Trophoblast cell (in vitro differentiated cells and primary cell): ENCODE measurements around the gene ALAS2. TPM values are rescaled to one million over a fixed set of nuclear protein-coding genes. Genes with fewer than 3 reads are reported as not detected.
"Not testable (repeated sequence)": the region's sequence is repeated elsewhere in the genome, so short reads cannot be mapped to it uniquely, and the experiment has no call there.

Source experiments
- DNase-seq, 2 donors: peaks; one replicate each; pipeline ENCODE4 v3.0.0-alpha.2; 2016
- H2AFZ ChIP-seq: 2 replicates; pipeline ENCODE4 v1.6.1; 2013; ENCODE audit warnings: low read length, moderate library complexity, mild to moderate bottlenecking; ENCODE audit not compliant: insufficient read depth, poor library complexity
- H2AK5ac ChIP-seq: 2 replicates; pipeline ENCODE4 v1.6.1; 2013; ENCODE audit warnings: mild to moderate bottlenecking, low read length
- H2BK120ac ChIP-seq: 2 replicates; pipeline ENCODE4 v1.6.1; 2013; ENCODE audit warnings: low read length, mild to moderate bottlenecking, moderate library complexity; ENCODE audit not compliant: insufficient read depth, poor library complexity
- H2BK12ac ChIP-seq: 2 replicates; pipeline ENCODE4 v1.6.1; 2013; ENCODE audit warnings: mild to moderate bottlenecking, low read length, moderate library complexity
- H2BK5ac ChIP-seq: 2 replicates; pipeline ENCODE4 v1.6.1; 2013; ENCODE audit warnings: low read length, low read depth, moderate library complexity, mild to moderate bottlenecking; ENCODE audit not compliant: poor library complexity
- H3K14ac ChIP-seq: 2 replicates; pipeline ENCODE4 v1.6.1; 2013; ENCODE audit warnings: mild to moderate bottlenecking, low read length
- H3K18ac ChIP-seq: 2 replicates; pipeline ENCODE4 v1.6.1; 2013; ENCODE audit warnings: mild to moderate bottlenecking, low read length
- H3K23ac ChIP-seq: 2 replicates; pipeline ENCODE4 v1.6.1; 2013; ENCODE audit warnings: low read length
- H3K27ac ChIP-seq: 2 replicates; pipeline ENCODE4 v1.5.1; 2013; ENCODE audit warnings: low read depth, mild to moderate bottlenecking, inconsistent platforms, low read length, moderate library complexity
- H3K27me3 ChIP-seq: 2 replicates; pipeline ENCODE4 v1.6.1; 2013; ENCODE audit warnings: inconsistent platforms, mild to moderate bottlenecking, low read length, moderate library complexity; ENCODE audit not compliant: insufficient read depth
- H3K36me3 ChIP-seq, 2 experiments: 1 replicate in 1 of 2; 2 replicates in 1 of 2; pipeline ENCODE4 v1.6.1; 2013; ENCODE audit warnings: low read length in 2 of 2, mild to moderate bottlenecking in 2 of 2, moderate library complexity in 1 of 2; ENCODE audit not compliant: insufficient read depth in 2 of 2, control insufficient read depth in 1 of 2
- H3K4ac ChIP-seq: 2 replicates; pipeline ENCODE4 v1.6.1; 2013; ENCODE audit warnings: low read depth, mild to moderate bottlenecking, low read length, moderate library complexity
- H3K4me1 ChIP-seq, 2 experiments: 1 replicate in 1 of 2; 2 replicates in 1 of 2; pipeline ENCODE4 v1.6.1; 2013; ENCODE audit warnings: low read length in 2 of 2, mild to moderate bottlenecking in 2 of 2, moderate library complexity in 1 of 2; ENCODE audit not compliant: insufficient read depth in 2 of 2, control insufficient read depth in 1 of 2
- H3K4me2 ChIP-seq: 2 replicates; pipeline ENCODE4 v1.6.1; 2013; ENCODE audit warnings: inconsistent platforms, mild to moderate bottlenecking, low read length, moderate library complexity
- H3K4me3 ChIP-seq: 2 replicates; pipeline ENCODE4 v1.5.1; 2013; ENCODE audit warnings: mild to moderate bottlenecking, low read depth, low read length, inconsistent platforms
- H3K79me1 ChIP-seq: one replicate; pipeline ENCODE4 v1.6.1; 2013; ENCODE audit warnings: low read length
- H3K79me2 ChIP-seq: 2 replicates; pipeline ENCODE4 v1.6.1; 2013; ENCODE audit warnings: low read length, mild to moderate bottlenecking; ENCODE audit not compliant: control insufficient read depth, insufficient read depth, poor library complexity
- H3K9ac ChIP-seq: 2 replicates; pipeline ENCODE4 v1.6.1; 2013; ENCODE audit warnings: mild to moderate bottlenecking, low read length
- H3K9me3 ChIP-seq: 2 replicates; pipeline ENCODE4 v1.6.1; 2013; ENCODE audit warnings: low read depth, mild to moderate bottlenecking, control low read depth, inconsistent platforms, low read length; ENCODE audit not compliant: insufficient read depth
- H4K12ac ChIP-seq: 2 replicates; pipeline ENCODE4 v1.6.1; 2013; ENCODE audit warnings: low read depth, mild to moderate bottlenecking, low read length, moderate library complexity
- H4K8ac ChIP-seq: 2 replicates; pipeline ENCODE4 v1.6.1; 2013; ENCODE audit warnings: low read depth, mild to moderate bottlenecking, low read length, moderate library complexity
- H4K91ac ChIP-seq: one replicate; pipeline ENCODE4 v1.6.1; 2013; ENCODE audit warnings: low read depth, mild to moderate bottlenecking, low read length, moderate library complexity
- WGBS: extraction: QIAGEN DNeasy Blood & Tissue Kit; methylation state at CpG from one replicate; pipeline ENCODE4 v1.1.7; 2013; ENCODE audit warnings: missing lambda C conversion rate; ENCODE audit not compliant: insufficient read length, insufficient coverage; ENCODE audit errors: extremely low coverage; 5-methylcytosine and 5-hydroxymethylcytosine counted together
- polyA plus RNA-seq: library from polyadenylated mRNA; stranded (reverse); fragments of 200-250 nt; gene quantifications from 2 replicates; pipeline ENCODE4 v1.2.3, GENCODE V29; 2013

ALAS2 gene, protein sequence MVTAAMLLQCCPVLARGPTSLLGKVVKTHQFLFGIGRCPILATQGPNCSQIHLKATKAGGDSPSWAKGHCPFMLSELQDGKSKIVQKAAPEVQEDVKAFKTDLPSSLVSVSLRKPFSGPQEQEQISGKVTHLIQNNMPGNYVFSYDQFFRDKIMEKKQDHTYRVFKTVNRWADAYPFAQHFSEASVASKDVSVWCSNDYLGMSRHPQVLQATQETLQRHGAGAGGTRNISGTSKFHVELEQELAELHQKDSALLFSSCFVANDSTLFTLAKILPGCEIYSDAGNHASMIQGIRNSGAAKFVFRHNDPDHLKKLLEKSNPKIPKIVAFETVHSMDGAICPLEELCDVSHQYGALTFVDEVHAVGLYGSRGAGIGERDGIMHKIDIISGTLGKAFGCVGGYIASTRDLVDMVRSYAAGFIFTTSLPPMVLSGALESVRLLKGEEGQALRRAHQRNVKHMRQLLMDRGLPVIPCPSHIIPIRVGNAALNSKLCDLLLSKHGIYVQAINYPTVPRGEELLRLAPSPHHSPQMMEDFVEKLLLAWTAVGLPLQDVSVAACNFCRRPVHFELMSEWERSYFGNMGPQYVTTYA
- 0.04 TPM in 2 replicates for polyA plus RNA-seq

DNA sequence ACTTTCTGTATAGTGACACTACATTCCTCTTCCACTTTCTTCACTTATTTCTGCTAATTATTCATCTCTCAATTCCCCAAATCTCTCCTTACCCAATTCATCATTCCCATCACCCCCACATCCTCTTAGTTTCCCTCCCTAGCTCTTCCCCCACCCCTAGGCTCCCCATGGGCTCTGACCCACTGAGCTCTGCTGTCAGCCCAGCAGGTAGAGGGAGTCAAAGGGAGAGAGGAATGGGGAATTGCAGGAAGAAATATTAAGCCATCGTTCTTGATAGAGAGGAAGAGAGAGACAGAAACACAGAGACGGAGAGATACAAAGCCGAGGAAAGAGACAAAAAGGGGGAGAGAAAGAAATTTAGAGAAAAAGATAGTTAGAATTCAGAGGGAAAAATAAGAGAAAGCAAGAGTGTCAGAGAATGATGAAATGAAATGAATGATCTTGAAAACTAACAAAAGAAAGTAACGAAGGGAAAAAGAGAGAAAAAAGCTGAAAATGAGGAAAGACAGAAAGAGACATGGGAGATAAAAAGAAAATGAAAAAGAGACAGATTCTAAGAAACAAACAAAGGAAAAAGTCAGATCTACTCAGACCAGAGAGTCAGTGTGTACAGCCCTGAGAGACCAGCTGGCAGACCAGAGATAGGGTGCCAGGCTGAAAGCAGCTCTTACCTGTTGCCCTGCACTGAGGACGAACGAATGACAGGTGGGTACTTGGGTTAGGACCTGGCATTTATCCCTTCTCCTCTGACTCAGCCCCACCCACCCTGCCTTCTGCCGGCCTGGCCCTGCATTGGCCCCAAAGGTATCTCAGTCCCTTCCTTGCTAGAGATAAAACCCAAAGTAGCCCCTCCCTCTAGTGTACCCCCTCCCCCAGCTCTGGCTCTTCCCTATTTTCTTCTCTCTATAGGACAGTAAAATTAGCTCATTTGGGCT, at the start of gene ALAS2:
ALAS2 (minus strand) TSS at position 707 of the 935 bp plus-strand sequence. CDS start 4,977 bp downstream, outside the sequence.
- H4K12ac ChIP-seq, result no peak within 1 kb of the TSS
- no peak within 1 kb of the TSS for H2AK5ac ChIP-seq
- no peaks in the 10 kb centered on the region for H3K9me3 ChIP-seq
- H3K9ac ChIP-seq, result no peak within 1 kb of the TSS
- H4K91ac ChIP-seq, result peak within 1 kb of the TSS; percentile 55
- no peak within 1 kb of the TSS for H3K4me2 ChIP-seq
- H3K4me1 ChIP-seq, result no peaks in the 10 kb centered on the region
- no peaks in the 10 kb centered on the region for H3K36me3 ChIP-seq
- H3K79me1 ChIP-seq, result no peaks in the 10 kb centered on the region
- no peak within 1 kb of the TSS for H2AFZ ChIP-seq
- H3K27ac ChIP-seq, result no peak within 1 kb of the TSS
- H3K23ac ChIP-seq, result no peak within 1 kb of the TSS
- H3K27me3 ChIP-seq, result no peaks in the 10 kb centered on the region
- H3K18ac ChIP-seq, result no peak within 1 kb of the TSS
- no CpG with 5 or more reads among the region's 7 CpGs for WGBS
- H3K14ac ChIP-seq, result no peak within 1 kb of the TSS
- no peaks in the 10 kb centered on the region for H3K79me2 ChIP-seq
- DNase-seq, result no peak
- no peak within 1 kb of the TSS for H2BK12ac ChIP-seq
- no peak within 1 kb of the TSS for H4K8ac ChIP-seq
- no peak within 1 kb of the TSS for H2BK5ac ChIP-seq
- H2BK120ac ChIP-seq, result no peak within 1 kb of the TSS
- H3K4ac ChIP-seq, result no peak within 1 kb of the TSS
- no peak within 1 kb of the TSS for H3K4me3 ChIP-seq

DNA sequence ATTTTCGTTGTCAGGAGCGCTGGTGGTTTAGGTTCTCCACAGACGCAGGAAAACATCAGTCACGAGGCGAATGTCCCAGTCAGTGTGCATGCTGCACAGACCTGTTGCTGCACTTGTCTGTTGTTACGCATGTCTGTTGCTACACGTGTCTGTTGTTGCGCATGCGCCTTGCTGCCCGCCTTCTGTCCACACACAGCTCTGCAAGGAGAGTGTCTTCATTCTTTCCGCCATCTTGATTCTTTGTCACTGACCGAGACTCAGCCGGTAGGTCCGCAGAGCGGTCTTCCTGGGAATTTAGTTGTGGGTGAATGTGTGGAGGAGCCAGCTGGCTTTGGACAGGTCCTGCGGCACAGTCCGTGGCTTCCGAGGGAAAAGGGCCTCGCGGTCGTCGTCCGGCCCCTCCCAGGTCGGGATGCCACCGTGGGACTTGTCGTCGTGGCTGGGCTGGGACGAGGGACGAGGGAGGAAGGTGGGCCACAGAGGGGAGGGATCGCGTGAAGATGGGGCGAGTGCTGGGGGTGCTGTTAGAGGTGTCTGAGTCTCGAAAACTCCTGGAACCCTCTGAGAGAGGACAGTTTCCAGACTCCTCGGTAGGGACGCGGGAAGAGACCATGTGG, 44.2 kb upstream of the ALAS2 start, which contains the start of gene PAGE2B:
PAGE2B (plus strand) TSS at position 180 of the 617 bp plus-strand sequence. CDS start 1,012 bp downstream, outside the sequence.
- no peak within 1 kb of the TSS for H3K4ac ChIP-seq
- H4K8ac ChIP-seq, result no peak within 1 kb of the TSS
- H3K9ac ChIP-seq, result no peak within 1 kb of the TSS
- no peak within 1 kb of the TSS for H3K23ac ChIP-seq
- H3K4me2 ChIP-seq, result no peak within 1 kb of the TSS
- H3K79me2 ChIP-seq, result no peaks in the 10 kb centered on the region
- DNase-seq, result no peak
- no peak within 1 kb of the TSS for H3K27ac ChIP-seq
- no peak within 1 kb of the TSS for H2AK5ac ChIP-seq
- no peak within 1 kb of the TSS for H2BK120ac ChIP-seq
- H3K18ac ChIP-seq, result no peak within 1 kb of the TSS
- H3K27me3 ChIP-seq, result no peaks in the 10 kb centered on the region
- no peak within 1 kb of the TSS for H4K91ac ChIP-seq
- no peak within 1 kb of the TSS for H2BK12ac ChIP-seq
- no peak within 1 kb of the TSS for H4K12ac ChIP-seq
- no peak within 1 kb of the TSS for H3K14ac ChIP-seq
- no CpG with 5 or more reads among the region's 36 CpGs for WGBS
- H3K4me1 ChIP-seq, result no peaks in the 10 kb centered on the region
- no peak within 1 kb of the TSS for H2BK5ac ChIP-seq
- H3K9me3 ChIP-seq, result no peaks in the 10 kb centered on the region
- H3K79me1 ChIP-seq, result no peaks in the 10 kb centered on the region
- no peaks in the 10 kb centered on the region for H3K36me3 ChIP-seq
- no peak within 1 kb of the TSS for H2AFZ ChIP-seq
- no peak within 1 kb of the TSS for H3K4me3 ChIP-seq

DNA sequence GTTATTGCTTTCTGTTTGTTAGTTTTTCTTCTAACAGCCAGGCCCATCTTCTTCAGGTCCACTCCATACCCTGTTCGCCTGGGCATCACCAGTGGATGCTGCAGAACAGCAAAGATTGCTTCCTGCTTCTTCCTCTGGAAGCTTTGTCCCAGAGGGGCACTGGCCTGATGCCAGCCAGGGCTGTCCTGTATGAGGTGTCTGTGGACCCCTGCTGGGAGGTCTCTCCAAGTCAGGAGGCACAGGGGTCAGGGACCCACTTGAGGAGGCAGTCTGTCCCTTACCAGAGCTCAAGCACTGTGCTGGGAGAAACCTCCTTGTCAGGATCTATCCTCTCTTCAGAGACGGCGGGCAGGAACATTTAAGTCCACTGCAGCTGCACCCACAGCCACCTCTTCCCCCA, 41.5 kb upstream of the ALAS2 start:
- WGBS, result no CpG with 5 or more reads among the region's 3 CpGs
- H3K4me1 ChIP-seq, result no peaks in the 10 kb centered on the region
- H3K27me3 ChIP-seq, result no peaks in the 10 kb centered on the region
- H4K8ac ChIP-seq, result no peak overlapping the region
- H2BK5ac ChIP-seq, result no peak overlapping the region
- no peak overlapping the region for H4K91ac ChIP-seq
- no peaks in the 10 kb centered on the region for H3K79me2 ChIP-seq
- no peaks in the 10 kb centered on the region for H3K79me1 ChIP-seq
- H2AK5ac ChIP-seq, result no peak overlapping the region
- no peak overlapping the region for H3K4me2 ChIP-seq
- no peak for DNase-seq
- no peak overlapping the region for H4K12ac ChIP-seq
- H3K27ac ChIP-seq, result no peak overlapping the region
- H3K4ac ChIP-seq, result no peak overlapping the region
- H2BK12ac ChIP-seq, result no peak overlapping the region
- no peak overlapping the region for H3K14ac ChIP-seq
- no peaks in the 10 kb centered on the region for H3K36me3 ChIP-seq
- H3K18ac ChIP-seq, result no peak overlapping the region
- no peak overlapping the region for H3K9ac ChIP-seq
- no peak overlapping the region for H2AFZ ChIP-seq
- no peak overlapping the region for H3K4me3 ChIP-seq
- no peak overlapping the region for H2BK120ac ChIP-seq
- no peaks in the 10 kb centered on the region for H3K9me3 ChIP-seq
- no peak overlapping the region for H3K23ac ChIP-seq

DNA sequence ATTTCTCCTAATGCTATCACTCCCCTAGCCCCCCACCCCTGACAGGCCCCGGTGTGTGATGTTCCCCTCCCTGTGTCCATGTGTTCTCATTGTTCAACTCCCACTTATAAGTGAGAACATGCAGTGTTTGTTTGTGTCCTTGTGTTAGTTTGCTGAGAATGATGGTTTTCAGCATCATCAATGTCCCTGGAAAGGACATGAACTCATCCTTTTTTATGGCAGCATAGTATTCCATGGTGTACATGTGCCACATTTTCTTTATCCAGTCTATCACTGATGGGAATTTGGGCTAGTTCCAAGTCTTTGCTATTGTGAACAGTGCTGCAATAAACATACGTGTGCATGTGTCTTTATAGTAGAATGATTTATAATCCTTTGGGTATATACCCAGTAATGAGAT, 36.4 kb upstream of the ALAS2 start:
- H3K4me1 ChIP-seq, H2BK120ac ChIP-seq, H3K4ac ChIP-seq, H2BK12ac ChIP-seq, H3K4me3 ChIP-seq, H3K79me1 ChIP-seq, H3K14ac ChIP-seq, H3K27ac ChIP-seq, H3K18ac ChIP-seq, H3K36me3 ChIP-seq, H3K79me2 ChIP-seq, H3K23ac ChIP-seq, H4K12ac ChIP-seq, H3K9ac ChIP-seq, H3K9me3 ChIP-seq, H2BK5ac ChIP-seq, H4K91ac ChIP-seq, H3K27me3 ChIP-seq, H2AFZ ChIP-seq, DNase-seq, H4K8ac ChIP-seq, H3K4me2 ChIP-seq, H2AK5ac ChIP-seq: not testable (repeated sequence)
- WGBS, result no CpG with 5 or more reads among the region's 2 CpGs
